NCI-H2196 (cell line): ENCODE data around the gene PELO.
A peak's percentile ranks its signal among the peaks of the same experiment; 100 is the strongest.

Experiments used
- DNase-seq: peaks from one replicate; lab custom pipeline; 2025; ENCODE audit not compliant: unreplicated experiment; lab: John Stamatoyannopoulos, UW

PELO gene

GRCh38 chr5:52771343-52772039, 16.2 kb upstream of the PELO start:
- DNase-seq: no peak

- DNase-seq: no peak
Observed at GRCh38 chr5:52772668-52773067, 15.0 kb upstream of the PELO start.

- no peak for DNase-seq
Observed at GRCh38 chr5:52773342-52773741, 14.4 kb upstream of the PELO start.

GRCh38 chr5:52774005-52774410, 13.7 kb upstream of the PELO start:
- no peak for DNase-seq

- no peak for DNase-seq
Observed at GRCh38 chr5:52776116-52776515, 11.6 kb upstream of the PELO start.

- DNase-seq: no peak
Observed at GRCh38 chr5:52777186-52777585, 10.5 kb upstream of the PELO start.

- DNase-seq: no peak
Observed at GRCh38 chr5:52778781-52779180, 8.9 kb upstream of the PELO start.

GRCh38 chr5:52779213-52779612, 8.5 kb upstream of the PELO start:
- no peak for DNase-seq

GRCh38 chr5:52783226-52783959, 4.3 kb upstream of the PELO start:
- no peak for DNase-seq

- no peak for DNase-seq
Observed at GRCh38 chr5:52784737-52785136, 3.0 kb upstream of the PELO start.

- no peak for DNase-seq
Observed at GRCh38 chr5:52786391-52786790, 1.3 kb upstream of the PELO start.

- DNase-seq: no peak
Observed at GRCh38 chr5:52786949-52787599, 642 bp upstream of the PELO start.

GRCh38 chr5:52788505-52788821, 747 bp downstream of the PELO start:
- DNase-seq: no peak

- DNase-seq: no peak
Observed at GRCh38 chr5:52789378-52789777, 1.7 kb downstream of the PELO start.

GRCh38 chr5:52789851-52790250, 2.1 kb downstream of the PELO start:
- no peak for DNase-seq

GRCh38 chr5:52791366-52791765, 3.6 kb downstream of the PELO start:
- DNase-seq: no peak

GRCh38 chr5:52794519-52794918, 6.8 kb downstream of the PELO start:
- DNase-seq: no peak

GRCh38 chr5:52796031-52796430, 8.3 kb downstream of the PELO start:
- no peak for DNase-seq

- DNase-seq: no peak
Observed at GRCh38 chr5:52796516-52797103, 8.9 kb downstream of the PELO start.

GRCh38 chr5:52798938-52799337, 11.2 kb downstream of the PELO start:
- no peak for DNase-seq

GRCh38 chr5:52799358-52799982, 11.8 kb downstream of the PELO start:
- no peak for DNase-seq

GRCh38 chr5:52799983-52800393, 12.3 kb downstream of the PELO start:
- DNase-seq: peak; percentile 82
